ENCODE data around the gene RFC1.

DNA sequence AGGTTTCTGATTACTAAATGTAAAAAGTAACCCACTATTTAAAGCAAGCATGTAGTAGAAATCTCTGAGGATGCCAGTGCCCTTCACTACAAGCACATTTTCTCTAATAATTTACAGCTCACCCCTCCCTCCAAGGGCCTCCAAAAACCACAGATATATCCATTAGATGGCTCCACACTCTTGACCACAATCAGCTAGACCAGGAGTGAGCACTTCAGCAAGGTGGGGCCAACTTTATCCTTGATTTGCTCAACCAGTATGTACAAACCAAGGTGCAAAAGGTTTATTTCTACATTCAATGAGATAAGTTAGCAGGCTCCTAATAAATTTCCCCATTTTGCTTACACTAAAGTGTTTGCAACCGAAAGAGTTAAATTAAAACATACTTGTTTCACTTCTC is 35.8 kb downstream of the RFC1 start:
- TF ChIP-seq, protein P1, sequence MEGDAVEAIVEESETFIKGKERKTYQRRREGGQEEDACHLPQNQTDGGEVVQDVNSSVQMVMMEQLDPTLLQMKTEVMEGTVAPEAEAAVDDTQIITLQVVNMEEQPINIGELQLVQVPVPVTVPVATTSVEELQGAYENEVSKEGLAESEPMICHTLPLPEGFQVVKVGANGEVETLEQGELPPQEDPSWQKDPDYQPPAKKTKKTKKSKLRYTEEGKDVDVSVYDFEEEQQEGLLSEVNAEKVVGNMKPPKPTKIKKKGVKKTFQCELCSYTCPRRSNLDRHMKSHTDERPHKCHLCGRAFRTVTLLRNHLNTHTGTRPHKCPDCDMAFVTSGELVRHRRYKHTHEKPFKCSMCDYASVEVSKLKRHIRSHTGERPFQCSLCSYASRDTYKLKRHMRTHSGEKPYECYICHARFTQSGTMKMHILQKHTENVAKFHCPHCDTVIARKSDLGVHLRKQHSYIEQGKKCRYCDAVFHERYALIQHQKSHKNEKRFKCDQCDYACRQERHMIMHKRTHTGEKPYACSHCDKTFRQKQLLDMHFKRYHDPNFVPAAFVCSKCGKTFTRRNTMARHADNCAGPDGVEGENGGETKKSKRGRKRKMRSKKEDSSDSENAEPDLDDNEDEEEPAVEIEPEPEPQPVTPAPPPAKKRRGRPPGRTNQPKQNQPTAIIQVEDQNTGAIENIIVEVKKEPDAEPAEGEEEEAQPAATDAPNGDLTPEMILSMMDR (IDR thresholded peaks at IDR 0.05; ENCODE audit: low read depth, low read length, poor library complexity, severe bottlenecking), result no peak
- no peak for TF ChIP-seq EZH2phosphoT487 (IDR thresholded peaks at IDR 0.05; ENCODE audit: borderline replicate concordance, low read length)
